Kidney capillary endothelial cell (primary cell): Measurements from ENCODE around the gene ACAP3.

Experiments used
- DNase-seq: peaks from one replicate; pipeline ENCODE4 v3.0.0-alpha.2; 2018; ENCODE audit warnings: low spot score

ACAP3 gene

DNA sequence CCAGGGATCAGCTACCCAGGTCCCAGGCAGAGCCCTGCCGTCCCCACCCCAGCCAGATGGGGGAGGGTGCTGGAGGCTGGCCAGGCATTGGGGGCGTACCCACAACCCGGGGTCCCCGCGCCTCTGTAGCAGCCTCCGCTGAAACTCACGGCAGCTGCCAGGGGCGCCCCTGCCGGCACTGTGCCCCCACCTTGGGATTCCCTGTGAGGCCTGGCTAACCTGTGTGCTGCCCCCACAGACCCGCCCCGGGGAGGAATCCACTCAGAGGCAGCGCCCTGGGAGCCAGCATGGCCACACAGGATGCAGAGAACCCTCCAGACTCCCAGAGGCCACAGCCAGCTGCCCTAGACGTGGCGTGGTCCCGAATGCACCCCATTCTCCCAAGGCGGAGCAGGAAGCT is 37.7 kb upstream of the ACAP3 start:
- no peak for DNase-seq

DNA sequence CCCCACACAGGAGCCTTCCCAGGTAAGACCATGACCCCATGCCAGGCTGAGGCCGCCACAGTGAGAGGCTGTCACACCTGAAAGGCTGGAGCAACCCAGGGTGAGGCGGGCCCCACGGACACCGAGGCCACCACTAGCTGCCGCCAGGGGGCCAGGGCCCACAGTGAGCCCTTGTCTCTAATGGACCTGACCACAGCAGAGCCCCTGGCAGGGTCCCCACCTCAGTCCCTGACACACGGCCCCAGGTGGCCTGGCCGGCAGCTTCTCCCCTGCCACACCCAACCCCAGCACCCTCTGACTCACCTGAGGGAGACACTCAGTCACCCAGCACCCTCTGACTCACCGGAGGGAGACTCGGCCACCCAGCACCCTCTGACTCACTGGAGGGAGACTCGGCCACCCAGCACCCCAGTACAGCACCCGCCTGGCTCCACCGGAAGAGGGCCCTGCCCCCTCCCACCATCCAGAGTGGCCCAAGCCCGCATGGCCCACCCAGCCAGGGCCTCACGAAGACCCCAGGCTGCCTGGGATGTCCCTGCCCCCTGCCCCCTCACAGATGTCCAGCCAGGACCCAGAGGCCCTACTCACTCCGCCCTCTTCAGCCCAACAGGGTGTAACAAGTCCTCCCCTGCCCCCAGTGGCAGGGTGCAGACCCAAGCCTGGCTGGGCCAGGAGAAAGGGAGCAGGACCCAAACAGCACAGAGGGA is 37.1 kb upstream of the ACAP3 start:
- no peak for DNase-seq

DNA sequence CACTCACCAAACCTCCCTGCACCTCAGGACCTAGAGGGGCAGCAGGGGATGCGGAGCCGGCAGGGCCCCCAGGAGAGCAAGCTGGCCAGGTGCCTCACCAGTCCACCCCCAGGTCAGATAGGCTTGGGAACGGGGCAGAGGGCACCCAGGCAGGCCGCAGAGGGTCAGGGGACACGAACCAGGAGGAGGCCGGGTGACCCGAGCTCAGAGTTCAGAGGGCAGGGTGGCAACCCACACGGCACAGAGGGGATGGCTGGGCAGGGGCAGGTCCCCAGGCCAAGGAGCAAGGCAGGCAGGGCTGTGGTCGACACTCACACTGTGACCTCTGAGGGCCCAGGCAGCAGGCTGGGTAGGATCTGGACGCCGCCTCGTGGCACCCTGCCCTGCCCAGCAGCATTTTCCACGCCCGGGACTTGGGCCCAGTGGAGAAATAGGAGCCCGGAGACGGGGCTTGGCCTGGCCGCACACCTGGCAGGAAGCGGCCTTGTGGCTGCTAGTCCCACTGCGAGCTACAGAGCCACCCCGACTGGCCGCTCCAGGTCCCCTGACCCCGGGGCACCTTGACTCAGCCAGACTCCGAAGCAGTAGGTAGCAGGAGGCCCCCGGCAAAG is 36.2 kb upstream of the ACAP3 start:
- no peak for DNase-seq

DNA sequence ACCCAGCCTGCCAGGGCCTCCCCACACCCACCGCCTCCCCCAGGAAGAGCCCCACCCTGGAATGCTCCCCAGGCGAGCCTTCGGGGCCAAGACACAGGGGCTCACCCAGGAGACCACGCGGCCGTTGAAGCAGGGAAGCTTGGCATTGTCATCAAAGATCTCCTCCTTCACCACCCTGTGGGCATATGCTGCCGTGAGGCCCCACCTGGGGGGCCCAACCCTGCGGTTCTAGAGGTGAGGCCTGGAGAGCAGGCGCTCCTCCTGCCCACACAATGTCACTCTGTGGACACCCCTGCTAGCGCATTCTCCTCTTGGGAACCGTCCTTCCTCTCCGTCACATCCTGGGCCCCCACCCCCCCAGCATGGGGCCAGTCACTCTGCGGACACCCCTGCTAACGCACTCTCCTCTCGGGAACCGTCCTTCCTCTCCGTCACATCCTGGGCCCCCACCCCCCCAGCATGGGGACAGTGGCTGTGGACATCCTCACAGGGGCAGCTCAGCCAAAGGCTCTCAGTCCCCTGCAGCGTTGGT is 34.9 kb upstream of the ACAP3 start:
- no peak for DNase-seq

DNA sequence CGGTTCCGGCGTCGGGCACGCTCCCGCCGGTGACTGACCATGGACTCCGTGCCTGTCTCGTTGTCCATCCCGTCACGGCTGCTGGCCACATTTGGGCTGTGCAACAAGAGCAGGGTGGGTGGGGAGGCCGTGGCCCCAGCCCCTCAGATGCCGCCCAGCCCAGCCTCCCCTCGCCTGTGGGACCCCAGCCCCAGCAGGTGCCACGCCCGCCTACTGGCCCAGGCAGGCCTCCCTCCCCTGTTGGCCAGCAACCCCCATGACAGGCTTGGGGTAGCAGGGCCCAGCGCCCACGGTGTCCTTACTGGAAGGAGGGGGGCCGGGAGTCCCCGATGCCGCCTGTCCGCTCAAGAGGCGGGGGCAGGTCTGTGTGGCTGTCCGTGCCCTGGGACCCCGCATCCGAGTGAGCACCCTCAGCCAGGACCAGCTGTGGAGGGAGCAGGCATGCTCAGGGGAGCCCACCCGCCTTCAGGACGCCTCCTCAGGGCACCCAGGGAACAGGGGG is 34.4 kb upstream of the ACAP3 start:
- DNase-seq: no peak

DNA sequence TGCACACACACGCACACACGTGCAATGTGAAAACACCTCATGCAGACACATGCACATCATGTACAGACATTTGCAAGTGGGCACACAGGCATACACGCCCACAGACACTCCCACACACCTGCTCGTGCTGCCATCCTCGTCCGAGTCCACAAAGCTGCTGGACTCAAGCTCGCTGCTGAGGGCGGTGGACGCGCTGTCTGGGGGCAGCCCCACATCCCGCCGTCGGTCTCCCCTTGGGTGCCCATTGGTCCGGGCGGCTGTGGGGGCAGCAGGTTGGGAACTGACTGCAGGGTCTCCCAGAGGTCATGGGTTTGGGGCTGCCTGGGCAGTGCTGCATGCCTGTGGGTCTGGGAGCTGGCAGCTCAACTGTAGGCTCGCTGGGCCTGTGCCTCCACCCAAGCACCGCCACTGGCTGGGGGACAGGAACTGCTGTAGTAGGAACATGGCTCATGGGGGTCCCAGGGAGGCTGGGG is 33.9 kb upstream of the ACAP3 start:
- no peak for DNase-seq

DNA sequence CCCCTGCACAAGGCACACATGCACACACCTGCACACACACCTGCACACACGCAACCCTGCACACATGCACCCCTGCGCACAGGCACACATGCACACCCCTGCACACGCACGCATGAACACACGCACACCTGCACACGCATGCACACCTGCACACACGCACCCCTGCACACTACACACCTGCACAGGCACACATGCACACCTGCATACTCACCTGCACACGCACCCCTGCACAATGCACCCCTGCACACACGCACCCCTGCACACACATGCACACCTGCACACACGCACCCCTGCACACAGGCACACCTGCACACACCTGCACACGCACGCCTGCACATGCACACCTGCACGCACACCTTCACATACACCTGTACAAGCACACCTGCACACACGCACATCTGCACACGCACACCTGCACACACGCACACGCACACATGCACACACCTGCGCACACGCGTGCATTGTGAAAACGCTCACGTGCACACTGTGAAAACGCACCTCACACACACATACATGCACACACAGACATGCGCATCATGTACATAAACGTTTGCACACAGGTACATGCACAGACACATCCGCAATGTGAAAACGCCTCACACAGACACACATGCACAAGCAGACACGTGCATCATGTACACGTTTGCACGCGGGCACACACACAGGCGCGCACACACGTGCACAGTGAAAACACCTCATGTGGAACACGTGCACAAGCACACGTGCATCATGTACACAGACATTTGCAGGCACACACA is 33.2 kb upstream of the ACAP3 start:
- DNase-seq: no peak

DNA sequence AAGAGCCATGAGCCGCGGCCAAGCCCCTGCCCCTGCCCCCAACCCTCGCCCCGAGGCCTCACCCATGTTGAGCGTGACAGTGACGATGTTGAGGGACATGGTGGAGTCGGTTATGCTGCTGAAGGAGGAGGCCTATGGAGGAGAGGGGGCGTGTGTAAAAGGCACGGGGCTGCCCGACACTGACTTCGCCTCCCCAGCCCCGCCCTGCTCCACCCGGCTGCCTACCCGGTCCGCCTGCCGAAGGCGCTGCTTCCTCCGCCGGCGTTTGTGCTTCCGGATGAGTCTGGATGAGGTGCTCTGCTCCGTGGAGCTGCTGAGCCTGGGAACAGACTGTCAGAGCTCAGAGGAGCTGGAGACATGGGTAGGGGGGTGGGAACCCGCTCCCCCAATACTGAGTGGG is 32.5 kb upstream of the ACAP3 start:
- no peak for DNase-seq

DNA sequence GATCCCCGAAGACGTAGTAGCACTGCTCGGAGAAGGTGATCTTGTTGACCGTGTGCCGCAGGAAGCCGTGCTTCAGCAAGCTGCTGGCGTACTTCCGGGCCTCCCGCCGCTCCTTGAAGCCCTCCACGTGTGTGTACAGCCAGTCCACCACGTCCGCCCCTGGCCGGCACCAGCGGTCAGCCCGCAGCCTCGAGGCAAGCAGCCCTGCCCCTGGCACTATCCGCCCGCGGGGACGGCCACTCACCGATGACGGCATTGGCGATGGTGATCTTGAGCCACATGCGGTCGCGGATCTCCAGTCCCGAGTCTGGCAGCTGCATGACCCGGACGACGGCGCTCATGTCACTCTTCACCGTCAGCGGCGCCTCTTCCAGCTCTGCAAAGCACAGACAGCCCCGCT is 30.5 kb upstream of the ACAP3 start:
- DNase-seq: no peak

DNA sequence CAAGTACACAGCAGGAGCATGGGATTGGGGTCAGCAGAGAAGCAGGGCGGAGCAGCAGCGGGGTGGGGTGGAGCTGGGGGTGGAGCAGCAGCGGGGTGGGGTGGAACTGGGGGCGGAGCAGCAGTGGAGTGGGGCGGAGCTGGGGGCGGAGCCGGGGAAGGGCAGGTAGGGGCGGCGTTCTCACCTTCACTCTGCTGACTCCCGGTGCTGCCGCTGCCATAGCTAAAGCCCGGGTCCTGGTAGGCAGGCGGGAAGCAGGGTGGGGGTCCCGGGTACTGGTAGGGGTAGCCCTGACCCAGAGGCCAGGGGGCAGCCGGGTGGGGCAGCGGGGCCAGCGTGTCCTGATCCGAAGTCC is 30.0 kb upstream of the ACAP3 start:
- DNase-seq: no peak

DNA sequence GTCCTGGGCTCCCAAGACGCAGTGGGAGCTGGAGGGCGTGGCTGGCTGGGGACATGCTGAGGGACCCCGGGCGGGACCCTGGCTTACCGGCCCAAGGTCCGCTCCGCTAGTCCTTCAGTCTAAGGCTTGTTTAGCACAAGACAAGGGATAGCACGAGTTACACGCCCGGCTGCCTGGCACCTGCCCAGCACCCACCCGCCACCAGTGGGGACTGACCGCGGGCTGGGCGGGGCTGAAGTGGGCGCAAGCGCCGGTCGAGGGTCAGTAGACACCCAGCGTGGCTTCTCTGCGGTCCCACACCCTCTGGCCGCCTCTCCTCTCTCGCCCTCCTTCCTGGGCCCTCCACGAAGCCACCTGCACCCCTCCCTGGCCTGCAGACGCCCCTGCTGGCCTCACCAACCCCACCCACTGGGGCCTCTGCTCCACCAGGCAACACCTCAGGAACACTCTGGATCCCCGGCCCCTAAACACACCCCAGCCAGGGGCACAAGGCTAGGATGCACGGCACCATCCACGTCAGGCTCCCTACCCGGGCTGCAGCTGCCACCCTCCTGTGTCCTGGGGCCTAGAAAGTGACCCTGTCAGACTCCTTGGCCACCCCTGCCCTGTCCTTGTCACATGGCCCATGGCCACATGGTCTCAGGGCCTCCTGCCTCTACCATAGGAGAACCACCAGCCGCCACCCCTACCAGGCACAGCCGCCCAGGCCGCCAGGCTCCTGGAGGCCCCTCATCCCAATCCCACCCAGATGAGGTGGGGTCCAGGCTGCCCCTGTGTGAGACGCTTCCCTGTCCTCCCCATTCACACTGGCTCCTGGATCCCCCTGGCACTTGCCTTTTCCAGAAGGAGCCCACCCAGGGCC is 29.4 kb upstream of the ACAP3 start:
- DNase-seq: no peak

DNA sequence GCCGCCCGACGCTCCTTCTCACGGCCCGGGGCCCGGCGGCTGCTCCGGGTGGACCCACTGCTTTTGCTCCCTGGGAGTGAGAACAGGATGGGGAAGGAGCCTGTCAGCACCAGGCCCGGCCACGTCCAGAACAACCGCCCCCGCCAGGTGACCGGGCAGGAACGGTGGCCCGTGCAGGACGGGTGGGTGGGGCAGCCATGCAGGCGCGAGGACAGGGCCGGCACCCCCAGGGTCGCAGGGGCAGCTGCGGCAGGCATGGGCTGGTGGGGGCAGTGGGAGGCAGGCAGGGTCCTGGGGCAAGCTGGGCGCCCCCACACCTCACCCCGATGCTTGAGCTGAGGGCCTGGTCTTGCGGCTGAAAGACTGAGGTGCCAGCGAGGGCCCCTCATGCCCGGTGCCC is 28.7 kb upstream of the ACAP3 start:
- DNase-seq: no peak

DNA sequence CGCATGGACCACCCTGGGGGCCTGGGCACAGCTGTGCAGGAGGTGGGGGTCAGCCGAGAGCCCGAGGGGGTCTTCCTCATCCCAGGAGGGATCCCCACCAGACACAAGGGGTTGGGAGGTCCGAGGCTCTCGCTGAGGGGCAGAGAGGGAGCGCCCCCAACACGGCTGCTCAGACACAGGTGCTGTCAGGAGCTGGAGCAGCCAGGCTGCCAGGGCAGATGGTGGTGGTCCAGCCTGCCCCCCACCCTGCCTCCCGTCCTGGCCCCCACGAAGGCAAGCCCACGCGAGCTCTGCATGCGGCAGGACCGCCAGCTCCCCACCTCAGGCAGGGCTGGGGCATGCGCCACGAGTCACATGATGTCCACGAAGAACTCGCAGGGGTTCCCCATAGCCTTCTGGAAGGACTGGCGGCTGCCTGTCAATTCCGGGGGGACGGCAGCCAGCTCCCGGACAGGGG is 28.1 kb upstream of the ACAP3 start:
- no peak for DNase-seq

DNA sequence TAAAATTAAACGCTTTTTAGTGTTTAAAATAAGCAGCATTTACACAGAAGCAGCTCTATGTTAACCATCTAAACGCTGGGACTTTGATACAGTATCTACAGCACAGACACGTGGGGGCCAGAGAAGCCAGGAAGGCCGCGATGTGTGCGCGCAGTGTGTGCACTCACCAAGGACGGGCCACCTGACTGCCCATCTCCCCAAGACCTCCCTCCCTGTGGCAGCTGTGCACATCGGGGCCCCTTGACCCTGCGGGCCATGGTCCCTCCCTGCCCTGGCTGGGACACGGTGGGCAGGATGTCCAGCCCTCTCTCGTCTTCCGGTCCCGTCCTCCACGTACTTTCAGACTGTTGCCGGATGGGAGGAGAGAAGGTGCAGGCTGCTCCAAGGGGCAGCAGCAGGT is 27.6 kb upstream of the ACAP3 start:
- DNase-seq: no peak

DNA sequence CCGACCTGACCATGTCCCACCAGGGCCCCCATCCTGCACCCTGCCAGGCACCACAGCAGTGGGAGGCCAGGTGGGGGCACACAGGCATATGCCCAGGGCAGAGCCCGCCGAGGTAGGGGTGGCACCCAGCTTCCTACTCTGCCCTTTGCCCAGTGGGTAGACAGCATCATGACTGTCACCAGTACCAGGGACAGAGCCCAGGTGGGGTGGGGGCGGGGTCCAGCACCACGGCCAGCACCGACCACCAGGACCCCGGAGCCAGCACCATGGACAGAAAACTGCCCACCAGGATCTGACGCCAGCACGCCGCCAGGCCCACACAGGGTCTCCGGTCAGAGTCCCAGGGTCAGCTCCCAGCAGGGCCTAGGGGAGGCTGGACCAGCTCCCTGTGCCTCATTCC is 27.1 kb upstream of the ACAP3 start:
- no peak for DNase-seq

DNA sequence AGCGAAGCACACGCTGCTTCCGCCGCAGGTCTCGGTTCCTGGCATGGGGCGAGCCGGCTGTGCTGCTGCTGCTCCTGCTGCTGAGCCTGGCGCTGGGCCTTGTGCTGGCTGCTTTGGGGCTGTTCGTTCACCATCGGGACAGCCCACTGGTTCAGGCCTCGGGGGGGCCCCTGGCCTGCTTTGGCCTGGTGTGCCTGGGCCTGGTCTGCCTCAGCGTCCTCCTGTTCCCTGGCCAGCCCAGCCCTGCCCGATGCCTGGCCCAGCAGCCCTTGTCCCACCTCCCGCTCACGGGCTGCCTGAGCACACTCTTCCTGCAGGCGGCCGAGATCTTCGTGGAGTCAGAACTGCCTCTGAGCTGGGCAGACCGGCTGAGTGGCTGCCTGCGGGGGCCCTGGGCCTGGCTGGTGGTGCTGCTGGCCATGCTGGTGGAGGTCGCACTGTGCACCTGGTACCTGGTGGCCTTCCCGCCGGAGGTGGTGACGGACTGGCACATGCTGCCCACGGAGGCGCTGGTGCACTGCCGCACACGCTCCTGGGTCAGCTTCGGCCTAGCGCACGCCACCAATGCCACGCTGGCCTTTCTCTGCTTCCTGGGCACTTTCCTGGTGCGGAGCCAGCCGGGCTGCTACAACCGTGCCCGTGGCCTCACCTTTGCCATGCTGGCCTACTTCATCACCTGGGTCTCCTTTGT is 26.0 kb upstream of the ACAP3 start:
- DNase-seq: no peak

DNA sequence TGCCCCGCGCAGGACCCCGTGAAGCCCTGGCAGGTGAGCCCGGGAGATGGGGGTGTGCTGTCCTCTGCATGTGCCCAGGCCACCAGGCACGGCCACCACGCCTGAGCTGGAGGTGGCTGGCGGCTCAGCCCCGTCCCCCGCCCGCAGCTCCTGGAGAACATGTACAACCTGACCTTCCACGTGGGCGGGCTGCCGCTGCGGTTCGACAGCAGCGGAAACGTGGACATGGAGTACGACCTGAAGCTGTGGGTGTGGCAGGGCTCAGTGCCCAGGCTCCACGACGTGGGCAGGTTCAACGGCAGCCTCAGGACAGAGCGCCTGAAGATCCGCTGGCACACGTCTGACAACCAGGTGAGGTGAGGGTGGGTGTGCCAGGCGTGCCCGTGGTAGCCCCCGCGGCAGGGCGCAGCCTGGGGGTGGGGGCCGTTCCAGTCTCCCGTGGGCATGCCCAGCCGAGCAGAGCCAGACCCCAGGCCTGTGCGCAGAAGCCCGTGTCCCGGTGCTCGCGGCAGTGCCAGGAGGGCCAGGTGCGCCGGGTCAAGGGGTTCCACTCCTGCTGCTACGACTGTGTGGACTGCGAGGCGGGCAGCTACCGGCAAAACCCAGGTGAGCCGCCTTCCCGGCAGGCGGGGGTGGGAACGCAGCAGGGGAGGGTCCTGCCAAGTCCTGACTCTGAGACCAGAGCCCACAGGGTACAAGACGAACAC is 25.2 kb upstream of the ACAP3 start:
- no peak for DNase-seq

DNA sequence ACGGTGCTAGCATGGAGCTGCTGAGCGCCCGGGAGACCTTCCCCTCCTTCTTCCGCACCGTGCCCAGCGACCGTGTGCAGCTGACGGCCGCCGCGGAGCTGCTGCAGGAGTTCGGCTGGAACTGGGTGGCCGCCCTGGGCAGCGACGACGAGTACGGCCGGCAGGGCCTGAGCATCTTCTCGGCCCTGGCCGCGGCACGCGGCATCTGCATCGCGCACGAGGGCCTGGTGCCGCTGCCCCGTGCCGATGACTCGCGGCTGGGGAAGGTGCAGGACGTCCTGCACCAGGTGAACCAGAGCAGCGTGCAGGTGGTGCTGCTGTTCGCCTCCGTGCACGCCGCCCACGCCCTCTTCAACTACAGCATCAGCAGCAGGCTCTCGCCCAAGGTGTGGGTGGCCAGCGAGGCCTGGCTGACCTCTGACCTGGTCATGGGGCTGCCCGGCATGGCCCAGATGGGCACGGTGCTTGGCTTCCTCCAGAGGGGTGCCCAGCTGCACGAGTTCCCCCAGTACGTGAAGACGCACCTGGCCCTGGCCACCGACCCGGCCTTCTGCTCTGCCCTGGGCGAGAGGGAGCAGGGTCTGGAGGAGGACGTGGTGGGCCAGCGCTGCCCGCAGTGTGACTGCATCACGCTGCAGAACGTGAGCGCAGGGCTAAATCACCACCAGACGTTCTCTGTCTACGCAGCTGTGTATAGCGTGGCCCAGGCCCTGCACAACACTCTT is 24.5 kb upstream of the ACAP3 start:
- no peak for DNase-seq

DNA sequence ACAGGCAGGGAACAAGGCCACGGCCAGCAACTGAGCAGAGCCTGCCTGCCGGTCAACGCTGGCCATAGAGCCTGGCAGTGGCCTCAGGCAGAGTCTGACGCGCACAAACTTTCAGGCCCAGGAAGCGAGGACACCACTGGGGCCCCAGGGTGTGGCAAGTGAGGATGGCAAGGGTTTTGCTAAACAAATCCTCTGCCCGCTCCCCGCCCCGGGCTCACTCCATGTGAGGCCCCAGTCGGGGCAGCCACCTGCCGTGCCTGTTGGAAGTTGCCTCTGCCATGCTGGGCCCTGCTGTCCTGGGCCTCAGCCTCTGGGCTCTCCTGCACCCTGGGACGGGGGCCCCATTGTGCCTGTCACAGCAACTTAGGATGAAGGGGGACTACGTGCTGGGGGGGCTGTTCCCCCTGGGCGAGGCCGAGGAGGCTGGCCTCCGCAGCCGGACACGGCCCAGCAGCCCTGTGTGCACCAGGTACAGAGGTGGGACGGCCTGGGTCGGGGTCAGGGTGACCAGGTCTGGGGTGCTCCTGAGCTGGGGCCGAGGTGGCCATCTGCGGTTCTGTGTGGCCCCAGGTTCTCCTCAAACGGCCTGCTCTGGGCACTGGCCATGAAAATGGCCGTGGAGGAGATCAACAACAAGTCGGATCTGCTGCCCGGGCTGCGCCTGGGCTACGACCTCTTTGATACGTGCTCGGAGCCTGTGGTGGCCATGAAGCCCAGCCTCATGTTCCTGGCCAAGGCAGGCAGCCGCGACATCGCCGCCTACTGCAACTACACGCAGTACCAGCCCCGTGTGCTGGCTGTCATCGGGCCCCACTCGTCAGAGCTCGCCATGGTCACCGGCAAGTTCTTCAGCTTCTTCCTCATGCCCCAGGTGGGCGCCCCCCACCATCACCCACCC is 23.6 kb upstream of the ACAP3 start, which contains the start of gene TAS1R3:
Gene TAS1R3 (plus strand): TSS at position 213 of the 898 bp plus-strand sequence. CDS start 66 bp downstream, at position 279.
- no peak for DNase-seq
